ENCODE data around the gene ELANE.
"Not testable (repeated sequence)": the region's sequence is repeated elsewhere in the genome, so short reads cannot be mapped to it uniquely, and the experiment has no call there.

ELANE gene

GRCh38 chr19:813219-814151, 38.6 kb upstream of the ELANE start:
- in situ Hi-C loops (cut with HindIII; ENCODE audit: low sequenced_read_pairs): no loop called here

GRCh38 chr19:814152-815078, 37.7 kb upstream of the ELANE start:
- in situ Hi-C loops (cut with HindIII; ENCODE audit: low sequenced_read_pairs): no loop called here

- in situ Hi-C loops (cut with HindIII; ENCODE audit: low sequenced_read_pairs): no loop called here
Measured at GRCh38 chr19:815079-815774, 36.9 kb upstream of the ELANE start.

- in situ Hi-C loops (cut with HindIII; ENCODE audit: low sequenced_read_pairs): no loop called here
Measured at GRCh38 chr19:815775-816499, 36.2 kb upstream of the ELANE start.

GRCh38 chr19:816500-816857, 35.6 kb upstream of the ELANE start:
- in situ Hi-C loops (cut with HindIII; ENCODE audit: low sequenced_read_pairs): no loop called here

GRCh38 chr19:820212-820611, 31.9 kb upstream of the ELANE start:
- in situ Hi-C loops (cut with HindIII; ENCODE audit: low sequenced_read_pairs): not testable (repeated sequence)

GRCh38 chr19:821231-821824, 30.8 kb upstream of the ELANE start:
- in situ Hi-C loops (cut with HindIII; ENCODE audit: low sequenced_read_pairs): no loop called here

GRCh38 chr19:821825-822503, 30.1 kb upstream of the ELANE start, which contains the start of gene PLPPR3:
TSS of gene PLPPR3 (minus strand) at chr19:821955. CDS start at chr19:821559, 396 bp downstream.
- in situ Hi-C loops (cut with HindIII; ENCODE audit: low sequenced_read_pairs): no loop called here

- in situ Hi-C loops (cut with HindIII; ENCODE audit: low sequenced_read_pairs): no loop called here
Measured at GRCh38 chr19:823565-824121, 28.5 kb upstream of the ELANE start.

GRCh38 chr19:824885-825284, 27.2 kb upstream of the ELANE start:
- in situ Hi-C loops (cut with HindIII; ENCODE audit: low sequenced_read_pairs): no loop called here

GRCh38 chr19:825897-826644, 26.0 kb upstream of the ELANE start:
- in situ Hi-C loops (cut with HindIII; ENCODE audit: low sequenced_read_pairs): no loop called here

GRCh38 chr19:827314-827709, 24.8 kb upstream of the ELANE start:
- in situ Hi-C loops (cut with HindIII; ENCODE audit: low sequenced_read_pairs): no loop called here

GRCh38 chr19:827710-828321, 24.3 kb upstream of the ELANE start, which contains the start of gene AZU1:
TSS of gene AZU1 (plus strand) at chr19:827837. CDS start at chr19:827847, 10 bp downstream.
- in situ Hi-C loops (cut with HindIII; ENCODE audit: low sequenced_read_pairs): no loop called here

- in situ Hi-C loops (cut with HindIII; ENCODE audit: low sequenced_read_pairs): no loop called here
Measured at GRCh38 chr19:829129-829758, 22.9 kb upstream of the ELANE start.

- in situ Hi-C loops (cut with HindIII; ENCODE audit: low sequenced_read_pairs): no loop called here
Measured at GRCh38 chr19:831407-832369, 20.4 kb upstream of the ELANE start.

GRCh38 chr19:834216-834615, 17.9 kb upstream of the ELANE start:
- in situ Hi-C loops (cut with HindIII; ENCODE audit: low sequenced_read_pairs): no loop called here
